Fibroblast of the conjunctiva (primary cell): ENCODE results near the gene SMIM41.
A peak's percentile ranks its signal among the peaks of the same experiment; 100 is the strongest.

ENCODE experiments used
- DNase-seq: peaks from one replicate; pipeline ENCODE4 v3.0.0-alpha.2; 2010; ENCODE audit warnings: low read depth

SMIM41 gene

GRCh38 chr12:52050758-52051541 lies 28.6 kb upstream of the SMIM41 start, which contains the start of gene NR4A1:
NR4A1 (plus strand) TSS chr12:52051442; CDS start chr12:52054329, 2,887 bp downstream.
- DNase-seq: peak; percentile 77

DNA sequence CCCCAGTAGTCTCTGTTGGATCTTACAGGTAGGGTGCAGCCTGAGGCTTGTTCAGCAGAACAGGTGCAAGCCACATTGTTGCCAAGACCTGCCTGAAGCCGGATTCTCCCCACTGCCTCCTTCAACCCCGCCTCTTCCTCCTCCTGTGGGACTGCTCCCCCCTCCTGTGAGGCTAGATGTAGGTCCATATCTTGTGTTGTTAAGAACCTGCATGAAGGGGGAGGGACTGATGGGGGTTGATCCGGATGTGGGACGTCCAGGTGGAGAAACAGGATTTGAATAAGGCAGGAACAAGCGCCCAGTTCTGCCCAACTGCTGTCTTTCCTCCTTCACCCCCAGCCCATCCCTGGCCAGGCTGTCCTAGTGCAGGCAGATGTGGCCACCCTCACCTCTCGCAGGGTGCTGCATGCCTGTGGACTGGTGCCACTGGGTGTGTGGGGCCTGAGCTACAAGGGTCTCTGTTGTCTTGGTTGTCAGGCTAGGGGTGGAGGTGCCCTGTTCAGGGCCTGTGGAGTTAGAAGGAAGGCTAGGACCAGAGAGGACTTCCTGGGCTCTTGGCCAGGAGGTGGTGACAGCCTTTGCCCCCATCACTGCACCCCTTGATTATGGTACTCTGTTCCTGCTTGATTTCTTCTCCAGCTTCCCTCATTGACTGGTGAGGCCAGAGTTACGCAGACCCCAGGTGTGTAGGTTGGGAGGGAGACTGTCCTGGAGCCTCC lies 26.9 kb upstream of the SMIM41 start:
- no peak for DNase-seq

- DNase-seq: no peak
Measured at GRCh38 chr12:52053536-52054209, 25.8 kb upstream of the SMIM41 start.

DNA sequence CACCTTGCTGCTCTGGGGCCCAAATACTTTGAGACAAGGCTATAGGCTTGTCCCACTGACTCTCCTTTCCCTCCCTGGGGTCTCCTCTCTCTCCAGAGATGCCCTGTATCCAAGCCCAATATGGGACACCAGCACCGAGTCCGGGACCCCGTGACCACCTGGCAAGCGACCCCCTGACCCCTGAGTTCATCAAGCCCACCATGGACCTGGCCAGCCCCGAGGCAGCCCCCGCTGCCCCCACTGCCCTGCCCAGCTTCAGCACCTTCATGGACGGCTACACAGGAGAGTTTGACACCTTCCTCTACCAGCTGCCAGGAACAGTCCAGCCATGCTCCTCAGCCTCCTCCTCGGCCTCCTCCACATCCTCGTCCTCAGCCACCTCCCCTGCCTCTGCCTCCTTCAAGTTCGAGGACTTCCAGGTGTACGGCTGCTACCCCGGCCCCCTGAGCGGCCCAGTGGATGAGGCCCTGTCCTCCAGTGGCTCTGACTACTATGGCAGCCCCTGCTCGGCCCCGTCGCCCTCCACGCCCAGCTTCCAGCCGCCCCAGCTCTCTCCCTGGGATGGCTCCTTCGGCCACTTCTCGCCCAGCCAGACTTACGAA lies 25.2 kb upstream of the SMIM41 start:
- DNase-seq: no peak

- DNase-seq: no peak
Measured at GRCh38 chr12:52054833-52055730, 24.4 kb upstream of the SMIM41 start.

DNA sequence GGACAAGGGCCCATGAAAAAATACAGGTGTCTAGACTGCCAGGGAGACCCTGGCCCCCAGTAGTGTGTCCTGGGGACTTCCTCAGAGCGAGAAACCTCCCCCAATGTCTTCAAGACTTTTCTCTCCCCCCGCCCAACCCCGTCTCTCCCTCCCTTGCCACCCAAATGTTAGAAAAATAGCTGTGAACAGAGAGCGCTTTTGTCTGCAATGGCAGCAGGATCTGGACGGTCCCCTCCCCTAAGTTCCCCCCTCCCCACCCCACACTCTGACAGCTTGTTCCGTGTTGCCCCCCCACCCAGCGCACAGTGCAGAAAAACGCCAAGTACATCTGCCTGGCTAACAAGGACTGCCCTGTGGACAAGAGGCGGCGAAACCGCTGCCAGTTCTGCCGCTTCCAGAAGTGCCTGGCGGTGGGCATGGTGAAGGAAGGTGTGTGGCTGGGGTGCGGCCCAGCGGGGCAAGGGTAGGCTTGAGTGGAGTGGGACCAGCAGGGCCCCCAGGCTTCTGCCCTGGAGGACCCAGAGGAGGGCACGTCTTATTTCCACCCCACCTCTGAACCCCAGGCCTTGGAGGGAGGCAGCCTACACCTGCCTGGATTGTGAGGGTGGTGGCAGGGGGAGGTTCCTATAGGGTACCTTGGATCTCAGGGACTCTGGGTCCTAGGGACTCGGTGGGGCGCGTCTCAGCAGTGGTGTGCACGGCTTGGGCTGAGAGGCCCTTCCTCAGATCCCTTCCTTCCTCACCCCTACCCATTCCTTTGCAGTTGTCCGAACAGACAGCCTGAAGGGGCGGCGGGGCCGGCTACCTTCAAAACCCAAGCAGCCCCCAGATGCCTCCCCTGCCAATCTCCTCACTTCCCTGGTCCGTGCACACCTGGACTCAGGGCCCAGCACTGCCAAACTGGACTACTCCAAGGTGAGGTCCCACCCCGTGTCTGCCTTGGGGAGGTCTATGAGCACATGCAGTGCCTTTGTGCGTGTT lies 23.5 kb upstream of the SMIM41 start:
- DNase-seq: no peak

DNA sequence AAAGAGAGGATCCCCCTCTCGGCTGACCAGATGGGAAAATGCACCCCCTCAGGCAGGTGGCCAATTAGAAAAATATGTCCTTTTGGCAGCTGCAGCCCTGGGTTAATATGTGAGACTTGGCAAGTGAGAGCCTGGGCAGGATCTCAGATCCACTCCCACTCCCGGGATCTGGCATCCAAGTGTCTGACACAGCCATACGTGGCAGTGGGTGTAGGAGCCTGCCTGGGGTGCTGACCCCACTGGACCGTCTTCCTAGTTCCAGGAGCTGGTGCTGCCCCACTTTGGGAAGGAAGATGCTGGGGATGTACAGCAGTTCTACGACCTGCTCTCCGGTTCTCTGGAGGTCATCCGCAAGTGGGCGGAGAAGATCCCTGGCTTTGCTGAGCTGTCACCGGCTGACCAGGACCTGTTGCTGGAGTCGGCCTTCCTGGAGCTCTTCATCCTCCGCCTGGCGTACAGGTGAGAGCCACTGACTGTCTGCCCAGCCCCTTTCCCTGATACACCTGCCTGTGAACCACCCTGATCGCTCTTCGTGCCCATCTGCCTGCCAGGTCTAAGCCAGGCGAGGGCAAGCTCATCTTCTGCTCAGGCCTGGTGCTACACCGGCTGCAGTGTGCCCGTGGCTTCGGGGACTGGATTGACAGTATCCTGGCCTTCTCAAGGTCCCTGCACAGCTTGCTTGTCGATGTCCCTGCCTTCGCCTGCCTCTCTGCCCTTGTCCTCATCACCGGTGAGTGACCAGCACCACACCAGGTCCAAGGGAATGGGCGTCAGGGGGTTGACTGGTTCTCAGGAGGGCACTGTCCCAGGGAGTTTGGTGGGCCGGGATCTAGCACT lies 22.5 kb upstream of the SMIM41 start:
- no peak for DNase-seq

GRCh38 chr12:52057638-52058576 lies 21.6 kb upstream of the SMIM41 start:
- no peak for DNase-seq

DNA sequence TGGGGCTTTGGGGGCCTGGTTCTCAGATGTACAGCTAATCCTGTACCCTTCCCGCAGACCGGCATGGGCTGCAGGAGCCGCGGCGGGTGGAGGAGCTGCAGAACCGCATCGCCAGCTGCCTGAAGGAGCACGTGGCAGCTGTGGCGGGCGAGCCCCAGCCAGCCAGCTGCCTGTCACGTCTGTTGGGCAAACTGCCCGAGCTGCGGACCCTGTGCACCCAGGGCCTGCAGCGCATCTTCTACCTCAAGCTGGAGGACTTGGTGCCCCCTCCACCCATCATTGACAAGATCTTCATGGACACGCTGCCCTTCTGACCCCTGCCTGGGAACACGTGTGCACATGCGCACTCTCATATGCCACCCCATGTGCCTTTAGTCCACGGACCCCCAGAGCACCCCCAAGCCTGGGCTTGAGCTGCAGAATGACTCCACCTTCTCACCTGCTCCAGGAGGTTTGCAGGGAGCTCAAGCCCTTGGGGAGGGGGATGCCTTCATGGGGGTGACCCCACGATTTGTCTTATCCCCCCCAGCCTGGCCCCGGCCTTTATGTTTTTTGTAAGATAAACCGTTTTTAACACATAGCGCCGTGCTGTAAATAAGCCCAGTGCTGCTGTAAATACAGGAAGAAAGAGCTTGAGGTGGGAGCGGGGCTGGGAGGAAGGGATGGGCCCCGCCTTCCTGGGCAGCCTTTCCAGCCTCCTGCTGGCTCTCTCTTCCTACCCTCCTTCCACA lies 20.7 kb upstream of the SMIM41 start:
- no peak for DNase-seq

- no peak for DNase-seq
Measured at GRCh38 chr12:52059582-52060497, 19.7 kb upstream of the SMIM41 start.

DNA sequence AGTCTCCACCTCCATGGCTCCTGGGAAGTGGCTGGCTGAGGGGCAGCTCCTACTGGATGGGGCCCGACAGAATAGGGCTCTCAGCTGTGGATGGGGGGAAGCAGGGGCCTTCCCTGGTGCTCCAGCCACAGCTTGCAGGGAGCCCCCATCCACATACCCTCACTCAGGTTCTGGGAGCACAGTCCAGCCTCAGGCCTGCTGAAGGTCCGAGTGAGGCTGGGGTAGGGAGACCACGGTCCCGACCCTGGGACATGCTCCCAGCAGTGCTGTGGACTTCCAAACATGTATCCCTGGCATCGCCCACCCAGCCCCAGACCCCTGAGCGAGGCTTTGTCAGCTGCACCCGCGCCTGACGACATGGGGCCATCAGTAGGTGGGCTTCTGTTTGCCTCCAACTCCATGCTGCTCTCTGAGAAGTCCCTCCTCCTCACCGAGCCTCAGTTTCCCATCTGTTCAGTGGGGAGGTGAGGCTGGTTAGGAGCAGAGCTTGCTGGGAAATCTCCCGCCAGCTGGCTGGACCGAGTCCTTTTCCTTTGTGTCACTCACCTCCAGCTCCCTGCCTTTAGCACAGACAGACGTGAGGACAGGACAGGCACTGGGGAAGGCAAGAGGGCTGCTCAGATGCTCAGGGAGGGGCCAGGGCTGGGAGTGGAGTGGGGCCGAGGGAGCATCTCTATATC lies 18.9 kb upstream of the SMIM41 start:
- DNase-seq: no peak

- DNase-seq: no peak
Measured at GRCh38 chr12:52061470-52062166, 17.9 kb upstream of the SMIM41 start.

- no peak for DNase-seq
Measured at GRCh38 chr12:52062167-52063081, 17.1 kb upstream of the SMIM41 start.
